ENCODE data around the gene RNF112.

DNA sequence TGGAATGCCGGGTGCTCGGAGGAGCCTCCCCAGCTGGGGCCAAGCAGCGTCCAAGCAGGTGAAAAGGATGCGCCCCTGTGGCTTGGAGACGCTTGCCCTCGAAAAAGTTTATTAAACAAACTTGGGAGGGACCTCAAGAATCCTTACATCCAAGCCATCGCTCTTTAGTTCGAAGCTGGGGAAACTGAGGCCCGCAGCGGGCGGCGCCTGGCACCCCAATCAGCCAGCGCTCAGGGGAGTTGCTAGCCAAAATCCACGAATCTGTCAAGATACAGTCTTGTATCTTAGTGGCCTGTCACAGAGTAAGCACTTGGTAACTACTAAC is 48.0 kb upstream of the RNF112 start:
- TF ChIP-seq, protein P1, sequence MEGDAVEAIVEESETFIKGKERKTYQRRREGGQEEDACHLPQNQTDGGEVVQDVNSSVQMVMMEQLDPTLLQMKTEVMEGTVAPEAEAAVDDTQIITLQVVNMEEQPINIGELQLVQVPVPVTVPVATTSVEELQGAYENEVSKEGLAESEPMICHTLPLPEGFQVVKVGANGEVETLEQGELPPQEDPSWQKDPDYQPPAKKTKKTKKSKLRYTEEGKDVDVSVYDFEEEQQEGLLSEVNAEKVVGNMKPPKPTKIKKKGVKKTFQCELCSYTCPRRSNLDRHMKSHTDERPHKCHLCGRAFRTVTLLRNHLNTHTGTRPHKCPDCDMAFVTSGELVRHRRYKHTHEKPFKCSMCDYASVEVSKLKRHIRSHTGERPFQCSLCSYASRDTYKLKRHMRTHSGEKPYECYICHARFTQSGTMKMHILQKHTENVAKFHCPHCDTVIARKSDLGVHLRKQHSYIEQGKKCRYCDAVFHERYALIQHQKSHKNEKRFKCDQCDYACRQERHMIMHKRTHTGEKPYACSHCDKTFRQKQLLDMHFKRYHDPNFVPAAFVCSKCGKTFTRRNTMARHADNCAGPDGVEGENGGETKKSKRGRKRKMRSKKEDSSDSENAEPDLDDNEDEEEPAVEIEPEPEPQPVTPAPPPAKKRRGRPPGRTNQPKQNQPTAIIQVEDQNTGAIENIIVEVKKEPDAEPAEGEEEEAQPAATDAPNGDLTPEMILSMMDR (IDR thresholded peaks at IDR 0.05; ENCODE audit: insufficient read depth, low read length, poor library complexity, severe bottlenecking) = peak; percentile 13
- TF ChIP-seq EZH2phosphoT487 (conservative IDR thresholded peaks at IDR 0.05; ENCODE audit: low read length) = no peak

Measured in SU-DHL-6 (cell line).